Adrenal gland (tissue), 5 donors: ENCODE data around the gene C1QB.
A peak's percentile ranks its signal among the peaks of the same experiment; 100 is the strongest.

Experiments used
- POLR2A ChIP-seq, 2 donors: fragments of 450-650 bp; IDR thresholded peaks; one replicate each; pipeline ENCODE4 v1.6.1; 2017; ENCODE audit warnings: antibody characterized with exemption in 2 of 2, mild to moderate bottlenecking in 2 of 2, moderate library complexity in 1 of 2
- TF ChIP-seq, protein P1 (sequence below), 6 experiments: fragments of 450-650 bp in 4 of 6; fragments of 200-600 bp in 2 of 6; sonication (generic) in 1 of 6; IDR thresholded peaks; 1 replicate in 5 of 6; 2 replicates in 1 of 6; pipeline versions ENCODE4 v1.5.1 to v1.8.0; 2016 to 2021; ENCODE audit warnings: antibody characterized with exemption in 6 of 6, mild to moderate bottlenecking in 2 of 6, moderate library complexity in 1 of 6
- donor health status: DM: no; HTN: no; CAD: no.

GRCh38 chr1:22710701-22711049 lies 57.6 kb downstream of the C1QB start, which contains the start of gene EPHB2:
- TF ChIP-seq, protein P1, sequence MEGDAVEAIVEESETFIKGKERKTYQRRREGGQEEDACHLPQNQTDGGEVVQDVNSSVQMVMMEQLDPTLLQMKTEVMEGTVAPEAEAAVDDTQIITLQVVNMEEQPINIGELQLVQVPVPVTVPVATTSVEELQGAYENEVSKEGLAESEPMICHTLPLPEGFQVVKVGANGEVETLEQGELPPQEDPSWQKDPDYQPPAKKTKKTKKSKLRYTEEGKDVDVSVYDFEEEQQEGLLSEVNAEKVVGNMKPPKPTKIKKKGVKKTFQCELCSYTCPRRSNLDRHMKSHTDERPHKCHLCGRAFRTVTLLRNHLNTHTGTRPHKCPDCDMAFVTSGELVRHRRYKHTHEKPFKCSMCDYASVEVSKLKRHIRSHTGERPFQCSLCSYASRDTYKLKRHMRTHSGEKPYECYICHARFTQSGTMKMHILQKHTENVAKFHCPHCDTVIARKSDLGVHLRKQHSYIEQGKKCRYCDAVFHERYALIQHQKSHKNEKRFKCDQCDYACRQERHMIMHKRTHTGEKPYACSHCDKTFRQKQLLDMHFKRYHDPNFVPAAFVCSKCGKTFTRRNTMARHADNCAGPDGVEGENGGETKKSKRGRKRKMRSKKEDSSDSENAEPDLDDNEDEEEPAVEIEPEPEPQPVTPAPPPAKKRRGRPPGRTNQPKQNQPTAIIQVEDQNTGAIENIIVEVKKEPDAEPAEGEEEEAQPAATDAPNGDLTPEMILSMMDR (IDR thresholded peaks at IDR 0.05): no peak
- TF ChIP-seq POLR2A (IDR thresholded peaks at IDR 0.05): peak in 1 of 2 donors; percentile 37
